Mucosa of descending colon (tissue), 3 donors: ENCODE measurements around the gene ANK3. TPM values are rescaled to one million over a fixed set of nuclear protein-coding genes. Genes with fewer than 3 reads are reported as not detected.

Experiments
- ATAC-seq: fragments of 200-7000 bp; cut with Tn5 transposase; one replicate; pipeline ENCODE4 v1.9.1; 2020; ENCODE audit warnings: mild to moderate bottlenecking, moderate library complexity
- DNase-seq, 3 donors: peaks; one replicate each; pipeline ENCODE4 v3.0.0-alpha.2; 2020
- H3K36me3 ChIP-seq: fragments of 200-600 bp; one replicate; pipeline ENCODE4 v1.8.0; 2021; ENCODE audit warnings: low read depth, mild to moderate bottlenecking
- H3K4me1 ChIP-seq: fragments of 200-600 bp; one replicate; pipeline ENCODE4 v1.8.0; 2021; ENCODE audit warnings: low read depth, mild to moderate bottlenecking
- H3K4me3 ChIP-seq: fragments of 200-600 bp; one replicate; pipeline ENCODE4 v1.8.0; 2021; ENCODE audit warnings: mild to moderate bottlenecking
- H3K9me3 ChIP-seq: fragments of 200-600 bp; one replicate; pipeline ENCODE4 v1.8.0; 2021; ENCODE audit warnings: mild to moderate bottlenecking
- CTCF ChIP-seq: fragments of 200-600 bp; IDR thresholded peaks from one replicate; pipeline ENCODE4 v1.8.0; 2022; ENCODE audit warnings: antibody characterized with exemption, mild to moderate bottlenecking
- intact Hi-C, 2 donors: fragments of 100-400 bp; cut with DNase I in 1 of 2; cut with micrococcal nuclease in 1 of 2; formaldehyde crosslinking; loops; one replicate each; pipeline versions ENCODE4 v1.11.0 to v1.11.1; 2022; cut with DNase I, micrococcal nuclease
- total RNA-seq, 3 donors: library from RNA; stranded (reverse); fragmentation: NEBNext Ultra II Directional in 2 of 3; extraction: Animal tissue kit (Norgen Biotek cat#: 25700) in 2 of 3; gene quantifications; one replicate each; pipeline versions ENCODE4 v1.2.1 to v1.2.4, GENCODE V29; 2021 to 2023
- donor health status: DM: no; HTN: no; CAD: no; lungs with moderate emphysema.
- donor health status: DM: no; HTN: no; CAD: no.
- donor health status: DM: no; HTN: yes; CAD: no.

The ANK3 gene
- total RNA-seq, 3 donors from 2014 or later, result 67.7 to 145 (median 74.0) TPM

GRCh38 chr10:60099998-60100747 lies 289.5 kb downstream of the ANK3 start:
- Histone ChIP-seq H3K36me3 (no peaks in the 10 kb centered on the region), H3K4me3 (no peak overlapping the region), H3K4me1 (no peaks in the 10 kb centered on the region), H3K9me3 (no peaks in the 10 kb centered on the region)
- intact Hi-C loops, result loop anchor here (5.0 to 10.0 kb wide), 3 partner anchors 102 to 335 kb away; no protein-coding TSS in a partner anchor
- ATAC-seq (peak; percentile 82), DNase-seq (peak in 1 of 3 donors; percentile 49)
- TF ChIP-seq CTCF, result no peak

GRCh38 chr10:60098677-60099601 lies 290.7 kb downstream of the ANK3 start:
- ATAC-seq (peak; percentile 56), DNase-seq (peak in 1 of 3 donors; percentile 29)
- Histone ChIP-seq H3K36me3 (no peaks in the 10 kb centered on the region), H3K4me1 (no peaks in the 10 kb centered on the region), H3K9me3 (no peaks in the 10 kb centered on the region), H3K4me3 (no peak overlapping the region)
- intact Hi-C loops, result loop anchor here in 1 of 2 donors (10.0 kb wide), 1 partner anchor 336 kb away; no protein-coding TSS in a partner anchor
- no peak for TF ChIP-seq CTCF

GRCh38 chr10:60096761-60097513 lies 292.7 kb downstream of the ANK3 start:
- no peaks in the 10 kb centered on the region for H3K4me1 ChIP-seq
- no peak overlapping the region for H3K4me3 ChIP-seq
- DNase-seq, result no peak
- ATAC-seq, result peak; percentile 27
- H3K9me3 ChIP-seq, result no peaks in the 10 kb centered on the region
- H3K36me3 ChIP-seq, result no peaks in the 10 kb centered on the region
- TF ChIP-seq CTCF, result no peak
- intact Hi-C loops, result loop anchor here in 1 of 2 donors (10.0 kb wide), 1 partner anchor 338 kb away; no protein-coding TSS in a partner anchor

- Histone ChIP-seq H3K4me1 (no peaks in the 10 kb centered on the region), H3K9me3 (no peaks in the 10 kb centered on the region), H3K4me3 (no peak overlapping the region), H3K36me3 (no peaks in the 10 kb centered on the region)
- intact Hi-C loops, result loop anchor here in 1 of 2 donors (10.0 kb wide), 1 partner anchor 341 kb away; no protein-coding TSS in a partner anchor
- DNase-seq (no peak), ATAC-seq (no peak)
- TF ChIP-seq CTCF, result no peak
Measured at GRCh38 chr10:60093317-60093716, 296.4 kb downstream of the ANK3 start.

GRCh38 chr10:60086862-60087261 lies 302.8 kb downstream of the ANK3 start:
- H3K9me3 ChIP-seq, result no peaks in the 10 kb centered on the region
- TF ChIP-seq CTCF, result no peak
- no peaks in the 10 kb centered on the region for H3K4me1 ChIP-seq
- DNase-seq (no peak), ATAC-seq (no peak)
- no peaks in the 10 kb centered on the region for H3K36me3 ChIP-seq
- no peak overlapping the region for H3K4me3 ChIP-seq
- intact Hi-C loops, result no loop called here
